SK-N-SH treated with all-trans-retinoic acid at 6 μM for 48 hours (cell line): ENCODE results near the gene C20orf173.

Experiments
- BACH2 ChIP-seq: fragments of 250-450 bp; sonication (Bioruptor Pico); IDR thresholded peaks from 2 replicates; pipeline ENCODE4 v1.9.0; 2021; ENCODE audit warnings: mild to moderate bottlenecking, borderline replicate concordance
- TCF4 ChIP-seq: fragments of 250-450 bp; sonication (Bioruptor Pico); IDR thresholded peaks from 2 replicates; pipeline ENCODE4 v1.8.0; 2021; ENCODE audit warnings: mild to moderate bottlenecking, moderate library complexity, borderline replicate concordance
- ZFP30 ChIP-seq: fragments of 450-650 bp; formaldehyde crosslinking; IDR thresholded peaks from 2 replicates; pipeline ENCODE4 v1.5.0; 2022; ENCODE audit warnings: mild to moderate bottlenecking, moderate library complexity

- no peak for TF ChIP-seq ZFP30 (CRISPR knock-in tag)
- no peak for TF ChIP-seq BACH2 (CRISPR knock-in tag)
- TF ChIP-seq TCF4: no peak
Measured at GRCh38 chr20:35572838-35573237, 43.4 kb upstream of the C20orf173 start.
